VCaP (cell line): ENCODE data around the gene ALPG.
"Not testable (repeated sequence)": the region's sequence is repeated elsewhere in the genome, so short reads cannot be mapped to it uniquely, and the experiment has no call there.

Experiments
- H3K27ac ChIP-seq: fragments of 450-650 bp; 2 replicates; pipeline ENCODE4 v1.5.1; 2017
- CTCF ChIP-seq: fragments of 450-650 bp; conservative IDR thresholded peaks from 2 replicates; pipeline ENCODE4 v1.5.1; 2017; ENCODE audit warnings: mild to moderate bottlenecking, moderate library complexity

Gene ALPG

GRCh38 chr2:232418466-232419244 lies 12.0 kb downstream of the ALPG start:
- TF ChIP-seq CTCF, result no peak
- H3K27ac ChIP-seq, result no peak overlapping the region

- no peak overlapping the region for H3K27ac ChIP-seq
- no peak for TF ChIP-seq CTCF
These were observed 12.8 kb downstream of the ALPG start for GRCh38 chr2:232419245-232420072.

- H3K27ac ChIP-seq, result no peak overlapping the region
- TF ChIP-seq CTCF, result no peak
These were observed 13.4 kb downstream of the ALPG start for GRCh38 chr2:232420073-232420454.

- 0 out of 2 replicates have a peak, but pooled peaks have one; percentile 18 for TF ChIP-seq CTCF
- H3K27ac ChIP-seq, result no peak overlapping the region
These were observed 14.0 kb downstream of the ALPG start for GRCh38 chr2:232420463-232421188.

GRCh38 chr2:232421189-232421785 lies 14.6 kb downstream of the ALPG start:
- H3K27ac ChIP-seq, result no peak overlapping the region

GRCh38 chr2:232422051-232422450 lies 15.4 kb downstream of the ALPG start:
- TF ChIP-seq CTCF, result no peak
- no peak overlapping the region for H3K27ac ChIP-seq

More at GRCh38 chr2:232421189-232421785, 14.6 kb downstream of the ALPG start:
- TF ChIP-seq CTCF, result no peak

GRCh38 chr2:232422996-232423395 lies 16.4 kb downstream of the ALPG start:
- not testable (repeated sequence) for H3K27ac ChIP-seq

GRCh38 chr2:232423407-232423806 lies 16.8 kb downstream of the ALPG start:
- H3K27ac ChIP-seq, result not testable (repeated sequence)
